GM23248 (cell line): Measurements from ENCODE around the gene MYO15A.

ENCODE experiments used
- EZH2 ChIP-seq: fragments of 200-600 bp; sonication (generic); IDR thresholded peaks from 2 replicates; pipeline ENCODE4 v1.6.1; 2018; ENCODE audit warnings: antibody characterized with exemption, mild to moderate bottlenecking; ENCODE audit not compliant: insufficient read depth, poor library complexity, severe bottlenecking
- EZH2phosphoT487 ChIP-seq: fragments of 200-600 bp; sonication (generic); IDR thresholded peaks from 2 replicates; pipeline ENCODE4 v1.6.1; 2018; ENCODE audit warnings: antibody characterized with exemption, moderate library complexity, mild to moderate bottlenecking, low read depth; ENCODE audit not compliant: insufficient read depth

GRCh38 chr17:18109935-18110485 lies 1.5 kb downstream of the MYO15A start:
- TF ChIP-seq EZH2: no peak
- TF ChIP-seq EZH2phosphoT487: no peak
